Stimulated activated effector memory CD8-positive, alpha-beta T cell treated with anti-CD3 and anti-CD28 coated beads, Interleukin-12 subunit alpha, Interleukin-12 subunit beta, amount 100 ng/mL, for 72 hours (primary cell): ENCODE measurements around the gene DPH6.

ENCODE experiments used
- ATAC-seq: fragments of 150-1000 bp; cut with Tn5 transposase; 2 replicates; pipeline ENCODE4 v1.10.0; 2021
- DNase-seq, 2 donors: peaks; one replicate each; pipeline ENCODE4 v3.0.0; 2021 to 2022; ENCODE audit warnings: low spot score in 2 of 2
- H3K27ac Mint-ChIP-seq: one replicate; pipeline ENCODE4 v1.8.0; 2022; ENCODE audit warnings: mild to moderate bottlenecking, mixed read lengths
- H3K36me3 Mint-ChIP-seq: one replicate; pipeline ENCODE4 v1.8.0; 2022; ENCODE audit warnings: mild to moderate bottlenecking, mixed read lengths
- H3K4me1 Mint-ChIP-seq: one replicate; pipeline ENCODE4 v1.8.0; 2022; ENCODE audit warnings: mixed read lengths
- H3K4me3 Mint-ChIP-seq: one replicate; pipeline ENCODE4 v1.8.0; 2022; ENCODE audit warnings: mild to moderate bottlenecking, mixed read lengths
- H3K9me3 Mint-ChIP-seq: one replicate; pipeline ENCODE4 v1.8.0; 2022; ENCODE audit warnings: mixed read lengths

DPH6 gene

GRCh38 chr15:35550957-35551356 is 5.0 kb upstream of the DPH6 start:
- Mint-ChIP-seq H3K36me3 (peaks cover 2% of the 10 kb centered on the region), H3K9me3 (no peaks in the 10 kb centered on the region), H3K27ac (no peak overlapping the region), H3K4me3 (no peak overlapping the region), H3K4me1 (no peaks in the 10 kb centered on the region)
- ATAC-seq (no peak), DNase-seq (no peak)

GRCh38 chr15:35549567-35549966 is 3.6 kb upstream of the DPH6 start:
- ATAC-seq (no peak), DNase-seq (no peak)
- no peak overlapping the region for H3K27ac Mint-ChIP-seq
- H3K4me3 Mint-ChIP-seq: no peak overlapping the region
- H3K36me3 Mint-ChIP-seq: peaks cover 10% of the 10 kb centered on the region
- H3K9me3 Mint-ChIP-seq: no peaks in the 10 kb centered on the region
- H3K4me1 Mint-ChIP-seq: peaks cover 11% of the 10 kb centered on the region

GRCh38 chr15:35548435-35548834 is 2.5 kb upstream of the DPH6 start:
- H3K36me3 Mint-ChIP-seq: peaks cover 10% of the 10 kb centered on the region
- ATAC-seq: no peak
- no peak overlapping the region for H3K27ac Mint-ChIP-seq
- DNase-seq: no peak
- H3K4me3 Mint-ChIP-seq: no peak overlapping the region
- no peaks in the 10 kb centered on the region for H3K9me3 Mint-ChIP-seq
- peaks cover 14% of the 10 kb centered on the region for H3K4me1 Mint-ChIP-seq

- Mint-ChIP-seq H3K27ac (no peak overlapping the region), H3K4me3 (no peak overlapping the region), H3K36me3 (peaks cover 10% of the 10 kb centered on the region), H3K9me3 (no peaks in the 10 kb centered on the region), H3K4me1 (peaks cover 15% of the 10 kb centered on the region)
- no peak for DNase-seq
- no peak for ATAC-seq
Measured at GRCh38 chr15:35547775-35548364, 1.9 kb upstream of the DPH6 start.

GRCh38 chr15:35546511-35547381 is 781 bp upstream of the DPH6 start:
- Mint-ChIP-seq H3K4me1 (peaks cover 15% of the 10 kb centered on the region), H3K9me3 (no peaks in the 10 kb centered on the region), H3K36me3 (peaks cover 10% of the 10 kb centered on the region), H3K4me3 (peak overlapping the region; percentile 97), H3K27ac (peak overlapping the region; percentile 99)
- no peak for ATAC-seq
- DNase-seq: no peak

- Mint-ChIP-seq H3K9me3 (no peaks in the 10 kb centered on the region), H3K4me3 (peak overlapping the region; percentile 97), H3K36me3 (peaks cover 10% of the 10 kb centered on the region), H3K4me1 (peaks cover 15% of the 10 kb centered on the region), H3K27ac (peak overlapping the region; percentile 99)
- peak; percentile 23 for ATAC-seq
- DNase-seq: no peak
Measured at GRCh38 chr15:35545316-35545823, 595 bp downstream of the DPH6 start.

- Mint-ChIP-seq H3K36me3 (peaks cover 8% of the 10 kb centered on the region), H3K4me1 (peaks cover 15% of the 10 kb centered on the region), H3K27ac (no peak overlapping the region), H3K9me3 (no peaks in the 10 kb centered on the region), H3K4me3 (no peak overlapping the region)
- DNase-seq (no peak), ATAC-seq (no peak)
Measured at GRCh38 chr15:35540885-35541284, 5.1 kb downstream of the DPH6 start.

- DNase-seq (no peak), ATAC-seq (no peak)
- Mint-ChIP-seq H3K27ac (no peak overlapping the region), H3K4me3 (no peak overlapping the region), H3K36me3 (no peaks in the 10 kb centered on the region), H3K9me3 (no peaks in the 10 kb centered on the region), H3K4me1 (peaks cover 8% of the 10 kb centered on the region)
Measured at GRCh38 chr15:35540021-35540420, 5.9 kb downstream of the DPH6 start.

GRCh38 chr15:35535365-35535916 is 10.5 kb downstream of the DPH6 start:
- no peak overlapping the region for H3K4me3 Mint-ChIP-seq
- no peaks in the 10 kb centered on the region for H3K9me3 Mint-ChIP-seq
- H3K4me1 Mint-ChIP-seq: no peaks in the 10 kb centered on the region
- no peak for ATAC-seq
- H3K27ac Mint-ChIP-seq: no peak overlapping the region
- no peaks in the 10 kb centered on the region for H3K36me3 Mint-ChIP-seq
- DNase-seq: no peak

- no peaks in the 10 kb centered on the region for H3K36me3 Mint-ChIP-seq
- DNase-seq: no peak
- no peaks in the 10 kb centered on the region for H3K4me1 Mint-ChIP-seq
- no peaks in the 10 kb centered on the region for H3K9me3 Mint-ChIP-seq
- H3K27ac Mint-ChIP-seq: no peak overlapping the region
- ATAC-seq: no peak
- no peak overlapping the region for H3K4me3 Mint-ChIP-seq
Measured at GRCh38 chr15:35533130-35534110, 12.5 kb downstream of the DPH6 start.

- no peak for ATAC-seq
- Mint-ChIP-seq H3K36me3 (no peaks in the 10 kb centered on the region), H3K4me3 (no peak overlapping the region)
Measured at GRCh38 chr15:35530698-35531097, 15.3 kb downstream of the DPH6 start.

GRCh38 chr15:35529784-35530183 is 16.2 kb downstream of the DPH6 start:
- no peak for DNase-seq
- no peak overlapping the region for H3K4me3 Mint-ChIP-seq
- H3K27ac Mint-ChIP-seq: no peak overlapping the region
- ATAC-seq: no peak
- no peaks in the 10 kb centered on the region for H3K36me3 Mint-ChIP-seq
- no peaks in the 10 kb centered on the region for H3K4me1 Mint-ChIP-seq
- H3K9me3 Mint-ChIP-seq: no peaks in the 10 kb centered on the region

More at GRCh38 chr15:35530698-35531097, 15.3 kb downstream of the DPH6 start:
- Mint-ChIP-seq H3K4me1 (no peaks in the 10 kb centered on the region), H3K9me3 (no peaks in the 10 kb centered on the region), H3K27ac (no peak overlapping the region)
- no peak for DNase-seq

- Mint-ChIP-seq H3K4me1 (no peaks in the 10 kb centered on the region), H3K27ac (no peak overlapping the region), H3K9me3 (no peaks in the 10 kb centered on the region), H3K36me3 (no peaks in the 10 kb centered on the region), H3K4me3 (no peak overlapping the region)
- ATAC-seq: no peak
- DNase-seq: no peak
Measured at GRCh38 chr15:35522061-35522460, 23.9 kb downstream of the DPH6 start.

- Mint-ChIP-seq H3K4me1 (no peaks in the 10 kb centered on the region), H3K9me3 (no peaks in the 10 kb centered on the region), H3K36me3 (no peaks in the 10 kb centered on the region), H3K4me3 (no peak overlapping the region), H3K27ac (no peak overlapping the region)
- ATAC-seq: no peak
- DNase-seq: no peak
Measured at GRCh38 chr15:35519541-35520149, 26.3 kb downstream of the DPH6 start.
